HL-60/S4 treated with phorbol 12-myristate 13-acetate at 8.2 ng/mL for 4 days and 3 days (cell line): ENCODE results near the gene MVD.
"Not testable (repeated sequence)": the region's sequence is repeated elsewhere in the genome, so short reads cannot be mapped to it uniquely, and the experiment has no call there.

ENCODE experiments used
- in situ Hi-C: fragments of 300-500 bp; cut with MboI; formaldehyde crosslinking; loops from 2 replicates; pipeline ENCODE4 v1.15.0; 2022; ENCODE audit warnings: low sequenced_read_pairs

Gene MVD

GRCh38 chr16:88684569-88685155 lies 21.8 kb upstream of the MVD start:
- in situ Hi-C loops = no loop called here

- in situ Hi-C loops = no loop called here
Measured at GRCh38 chr16:88681709-88682451, 19.0 kb upstream of the MVD start.

- in situ Hi-C loops = no loop called here
Measured at GRCh38 chr16:88681084-88681680, 18.3 kb upstream of the MVD start.

- in situ Hi-C loops = no loop called here
Measured at GRCh38 chr16:88680554-88681083, 17.7 kb upstream of the MVD start.

GRCh38 chr16:88678224-88678979 lies 15.5 kb upstream of the MVD start:
- in situ Hi-C loops = no loop called here

GRCh38 chr16:88677721-88678120 lies 14.8 kb upstream of the MVD start:
- in situ Hi-C loops = no loop called here

- in situ Hi-C loops = no loop called here
Measured at GRCh38 chr16:88676502-88677242, 13.8 kb upstream of the MVD start.

GRCh38 chr16:88673716-88674379 lies 11.0 kb upstream of the MVD start:
- in situ Hi-C loops = no loop called here

- in situ Hi-C loops = no loop called here
Measured at GRCh38 chr16:88672776-88673175, 9.9 kb upstream of the MVD start.

GRCh38 chr16:88671806-88672205 lies 8.9 kb upstream of the MVD start:
- in situ Hi-C loops = no loop called here

- in situ Hi-C loops = no loop called here
Measured at GRCh38 chr16:88669980-88670379, 7.1 kb upstream of the MVD start.

GRCh38 chr16:88669493-88669892 lies 6.6 kb upstream of the MVD start:
- in situ Hi-C loops = not testable (repeated sequence)

- in situ Hi-C loops = no loop called here
Measured at GRCh38 chr16:88667461-88667860, 4.6 kb upstream of the MVD start.

GRCh38 chr16:88665570-88665969 lies 2.7 kb upstream of the MVD start:
- in situ Hi-C loops = no loop called here

- in situ Hi-C loops = no loop called here
Measured at GRCh38 chr16:88665148-88665547, 2.3 kb upstream of the MVD start.

- in situ Hi-C loops = no loop called here
Measured at GRCh38 chr16:88662222-88662842, 559 bp downstream of the MVD start.

- in situ Hi-C loops = no loop called here
Measured at GRCh38 chr16:88661468-88661867, 1.4 kb downstream of the MVD start.

- in situ Hi-C loops = no loop called here
Measured at GRCh38 chr16:88659160-88659559, 3.7 kb downstream of the MVD start.

- in situ Hi-C loops = no loop called here
Measured at GRCh38 chr16:88658714-88659113, 4.2 kb downstream of the MVD start.

GRCh38 chr16:88657371-88657770 lies 5.5 kb downstream of the MVD start:
- in situ Hi-C loops = no loop called here
